GM12878 (cell line): ENCODE results near the gene TMEM232. TPM values are rescaled to one million over a fixed set of nuclear protein-coding genes. Genes with fewer than 3 reads are reported as not detected.

Source experiments
- ATAC-seq: fragments of 200-7000 bp; cut with Tn5 transposase; 3 replicates; pipeline ENCODE4 v1.9.1; 2020; ENCODE audit warnings: mild to moderate bottlenecking, moderate library complexity
- BruUV-seq: library from RNA; stranded (reverse); fragments of 400-500 nt; replicated peaks from 2 replicates; lab custom pipeline; 2021; lab: Mats Ljungman, UMichigan
- CTCF ChIA-PET: fragments of 300-600 bp; sonication (Branson Sonifier 250); formaldehyde crosslinking; extraction: SDS; loops from one replicate; lab custom pipeline; 2021; ENCODE audit warnings: inconsistent platforms; lab: Yijun Ruan, JAX
- POLR2A ChIA-PET: fragments of 350-600 bp; formaldehyde crosslinking; extraction: SDS; loops from one replicate; lab custom pipeline; 2021; ENCODE audit warnings: inconsistent platforms; lab: Charles Lee
- RAD21 ChIA-PET: fragments of 300-600 bp; sonication (Branson Sonifier 250); formaldehyde crosslinking; loops from one replicate; lab custom pipeline; 2023; ENCODE audit warnings: antibody characterized with exemption; ENCODE audit not compliant: unreplicated experiment; lab: Charles Lee
- SMC1A ChIA-PET: fragments of 300-600 bp; sonication (Branson Sonifier 250); formaldehyde crosslinking; loops from one replicate; lab custom pipeline; 2023; ENCODE audit not compliant: unreplicated experiment, uncharacterized antibody; lab: Charles Lee
- DNase-seq: peaks from one replicate; pipeline ENCODE4 v3.0.0-alpha.2; 2011; ENCODE audit warnings: low read depth, low spot score
- FAIRE-seq: peaks from 3 replicates; lab custom pipeline; 2011; peaks lifted over from hg19 to GRCh38; lab: Jason Lieb, UNC
- H2AFZ ChIP-seq: 2 replicates; pipeline ENCODE4 v1.6.0; 2011; ENCODE audit warnings: low read depth, low read length, control low read depth; ENCODE audit not compliant: control insufficient read depth
- H3K27ac ChIP-seq: 2 replicates; pipeline ENCODE4 v1.5.1; 2011; ENCODE audit warnings: control low read depth; ENCODE audit not compliant: control insufficient read depth, insufficient read depth
- H3K27me3 ChIP-seq, 2 experiments: replicated peaks in 1 of 2; 2 replicates each; pipeline versions ENCODE4 v1.6.0 to v1.6.1; 2011; ENCODE audit warnings: low read length in 1 of 2; ENCODE audit not compliant: control insufficient read depth in 2 of 2, insufficient read depth in 2 of 2
- H3K36me3 ChIP-seq, 2 experiments: 2 replicates each; pipeline ENCODE4 v1.5.1; 2011; ENCODE audit warnings: low read length in 1 of 2; ENCODE audit not compliant: control insufficient read depth in 2 of 2, insufficient read depth in 2 of 2
- H3K4me1 ChIP-seq: 2 replicates; pipeline ENCODE4 v1.6.1; 2011; ENCODE audit warnings: mild to moderate bottlenecking, low read length, moderate library complexity, mixed read lengths; ENCODE audit not compliant: control insufficient read depth, insufficient read depth
- H3K4me2 ChIP-seq: 2 replicates; pipeline ENCODE4 v1.6.0; 2011; ENCODE audit warnings: control low read depth; ENCODE audit not compliant: control insufficient read depth, insufficient read depth
- H3K4me3 ChIP-seq: fragments of 200-600 bp; sonication (generic); 2 replicates; pipeline ENCODE4 v1.5.1; 2016
- H3K79me2 ChIP-seq: 2 replicates; pipeline ENCODE4 v1.6.0; 2011; ENCODE audit warnings: low read length; ENCODE audit not compliant: control insufficient read depth, insufficient read depth
- H3K9ac ChIP-seq: 2 replicates; pipeline ENCODE4 v1.8.0; 2011; ENCODE audit warnings: low read length, control low read depth, mixed read lengths; ENCODE audit not compliant: control insufficient read depth, insufficient read depth
- H3K9me3 ChIP-seq: replicated peaks from 3 replicates; pipeline ENCODE4 v1.5.1; 2011; ENCODE audit warnings: mild to moderate bottlenecking, low read length; ENCODE audit not compliant: control insufficient read depth, insufficient read depth
- H4K20me1 ChIP-seq: 2 replicates; pipeline ENCODE4 v1.6.0; 2011; ENCODE audit not compliant: control insufficient read depth, insufficient read depth
- E2F8 ChIP-seq: fragments of 450-650 bp; IDR thresholded peaks from 2 replicates; pipeline ENCODE4 v1.6.1; 2018; ENCODE audit warnings: mild to moderate bottlenecking, low read depth, moderate library complexity; ENCODE audit not compliant: partially characterized antibody
- EP300 ChIP-seq, 2 experiments: fragments of 150-350 bp in 1 of 2; IDR thresholded peaks; 2 replicates each; pipeline ENCODE4 v1.6.1; 2011 to 2012; ENCODE audit warnings: low read depth in 2 of 2, low read length in 2 of 2, borderline replicate concordance in 1 of 2, improper control_type of control experiment in 1 of 2, inconsistent platforms in 1 of 2; ENCODE audit not compliant: control insufficient read depth in 1 of 2
- NKRF ChIP-seq: fragments of 450-650 bp; conservative IDR thresholded peaks from 2 replicates; pipeline ENCODE4 v1.6.1; 2017; ENCODE audit warnings: mild to moderate bottlenecking, moderate library complexity
- PAX5 ChIP-seq: IDR thresholded peaks from 2 replicates; pipeline ENCODE4 v1.6.1; 2011; ENCODE audit warnings: low read depth, low read length, borderline replicate concordance
- PKNOX1 ChIP-seq: fragments of 450-650 bp; IDR thresholded peaks from 2 replicates; pipeline ENCODE4 v1.6.1; 2016; ENCODE audit warnings: mild to moderate bottlenecking
- SIX5 ChIP-seq: IDR thresholded peaks from 2 replicates; pipeline ENCODE4 v1.6.1; 2011; ENCODE audit warnings: mild to moderate bottlenecking, low read depth, low read length, moderate library complexity; ENCODE audit not compliant: severe bottlenecking
- SMAD1 ChIP-seq: fragments of 450-650 bp; IDR thresholded peaks from 2 replicates; pipeline ENCODE4 v1.6.1; 2018; ENCODE audit warnings: mild to moderate bottlenecking, low read depth; ENCODE audit not compliant: partially characterized antibody
- SMARCA5 ChIP-seq: fragments of 450-650 bp; IDR thresholded peaks from 2 replicates; pipeline ENCODE4 v1.6.1; 2017; ENCODE audit warnings: mild to moderate bottlenecking
- USF1 ChIP-seq: IDR thresholded peaks from 2 replicates; pipeline ENCODE4 v1.6.1; 2011; ENCODE audit warnings: borderline replicate concordance, low read depth, mild to moderate bottlenecking, moderate library complexity, mixed read lengths, low read length; ENCODE audit not compliant: insufficient read depth; ENCODE audit errors: extremely low read length
- ZNF384 ChIP-seq: IDR thresholded peaks from 2 replicates; pipeline ENCODE4 v1.6.1; 2012; ENCODE audit warnings: low read depth, mild to moderate bottlenecking, low read length, improper control_type of control experiment, borderline replicate concordance
- WGBS: methylation state at CpG from one replicate; pipeline ENCODE4 v1.1.6; 2016; ENCODE audit warnings: low lambda C conversion rate; ENCODE audit not compliant: insufficient replicate concordance, insufficient coverage; ENCODE audit errors: missing lambda C conversion rate; 5-methylcytosine and 5-hydroxymethylcytosine counted together
- in situ Hi-C: fragments of 300-500 bp; cut with MboI; formaldehyde crosslinking; loops from 9 replicates; pipeline ENCODE4 v1.14.3; 2018; ENCODE audit warnings: mixed read lengths
- intact Hi-C: fragments of 100-400 bp; cut with micrococcal nuclease; formaldehyde crosslinking; loops from one replicate; pipeline ENCODE4 v1.14.2; 2022; ENCODE audit not compliant: unreplicated experiment
- polyA plus RNA-seq, 11 experiments: library from polyadenylated mRNA; depleted of rRNA in 4 of 11; unstranded in 6 of 11; stranded (reverse) in 5 of 11; fragments of >200 nt; fragmentation: Nextera tagmentation in 4 of 11; fragmentation: Illumina TruSeq in 1 of 11; extraction: Ambion mirVana in 4 of 11; extraction: Trizol in 1 of 11; gene quantifications; 1 replicate in 1 of 11; 2 replicates in 10 of 11; pipeline versions ENCODE4 v1.2.1 to v1.2.3, GENCODE V29; 2011 to 2016; ENCODE audit warnings: inconsistent platforms in 2 of 11, missing spikeins in 2 of 11, low read depth in 1 of 11
- total RNA-seq, 4 experiments: library from RNA; depleted of rRNA in 3 of 4; stranded (reverse); fragments of >200 nt in 3 of 4; fragmentation: Illumina TruSeq in 1 of 4; extraction: Trizol in 1 of 4; gene quantifications; 2 replicates each; pipeline versions ENCODE4 v1.2.1 to v1.2.3, GENCODE V29; 2013 to 2021

Gene TMEM232
- total and polyA plus RNA-seq, 10 of the 15 experiments (the other 5 are each of a cell fraction or from before 2014, with no cell fraction given), result 0.29 to 1.3 (median 0.91) TPM

- no peak for TF ChIP-seq NKRF
- TF ChIP-seq PAX5, result peak; percentile 85
- peak in 1 of 2 experiments; percentile 51; a peak in 2 of 4 replicates for TF ChIP-seq EP300 (IDR thresholded peaks at IDR 0.05; ENCODE audit: borderline replicate concordance in 1 of 2, control insufficient read depth in 1 of 2, low read depth in 2 of 2, low read length in 2 of 2)
- TF ChIP-seq SMARCA5, result no peak
Observed at GRCh38 chr5:110371725-110372041, 354.8 kb downstream of the TMEM232 start (continued).

GRCh38 chr5:110371011-110371724 is 355.3 kb downstream of the TMEM232 start:
- FAIRE-seq (no peak), DNase-seq (peak; percentile 2), ATAC-seq (peak; percentile 86)
- ChIA-PET CTCF (no interaction called here), SMC1A (no interaction called here), RAD21 (no interaction called here), POLR2A (no interaction called here)
- Histone ChIP-seq H3K27ac (no peak overlapping the region), H2AFZ (no peak overlapping the region), H3K4me3 (no peak overlapping the region), H3K4me2 (no peak overlapping the region), H3K36me3 (no peaks in the 10 kb centered on the region), H3K9ac (no peak overlapping the region), H3K79me2 (no peaks in the 10 kb centered on the region), H3K27me3 (no peaks in the 10 kb centered on the region), H3K9me3 (no peaks in the 10 kb centered on the region), H3K4me1 (no peaks in the 10 kb centered on the region), H4K20me1 (no peaks in the 10 kb centered on the region)
- intact Hi-C loops, result no loop called here
- no TSS peak for BruUV-seq
- in situ Hi-C loops, result no loop called here
- WGBS, result 0% methylated on average over 1 of the region's 1 CpG
- TF ChIP-seq E2F8 (no peak), SMAD1 (no peak), SIX5 (no peak), USF1 (no peak), ZNF384 (no peak), PKNOX1 (no peak)
